B cell (primary cell): ENCODE results near the gene PTCHD4. TPM values are rescaled to one million over a fixed set of nuclear protein-coding genes. Genes with fewer than 3 reads are reported as not detected.

Source experiments
- ATAC-seq: fragments of 200-7000 bp; cut with Tn5 transposase; one replicate; pipeline ENCODE4 v1.10.0; 2021; ENCODE audit warnings: low read depth, mild to moderate bottlenecking, moderate number of reproducible peaks, moderate library complexity
- CTCF ChIA-PET: fragments of 350-600 bp; sonication (Branson Sonifier 250); formaldehyde crosslinking; loops from one replicate; lab custom pipeline; 2021; ENCODE audit warnings: antibody characterized with exemption, inconsistent platforms; lab: Charles Lee
- POLR2A ChIA-PET: fragments of 350-600 bp; sonication (Branson Sonifier 250); formaldehyde crosslinking; loops from one replicate; lab custom pipeline; 2021; ENCODE audit warnings: antibody characterized with exemption; lab: Charles Lee
- DNase-seq: peaks from one replicate; pipeline ENCODE4 v3.0.0; 2013
- H2AFZ ChIP-seq: 2 replicates; pipeline ENCODE4 v1.6.1; 2012; ENCODE audit warnings: mild to moderate bottlenecking, low read depth, low read length; ENCODE audit not compliant: insufficient read depth, poor library complexity, severe bottlenecking
- H3K27ac ChIP-seq, 2 donors: 1 replicate in 1 of 2; 2 replicates in 1 of 2; pipeline ENCODE4 v1.5.1; 2012 to 2013; ENCODE audit warnings: low read length in 2 of 2, mild to moderate bottlenecking in 2 of 2, moderate library complexity in 1 of 2
- H3K27me3 ChIP-seq, 4 experiments: fragments of 200-600 bp in 1 of 4; sonication (generic) in 1 of 4; replicated peaks in 1 of 4; 1 replicate in 2 of 4; 2 replicates in 2 of 4; pipeline versions ENCODE4 v1.6.1 to v1.7.0; 2013 to 2016; ENCODE audit warnings: low read length in 3 of 4, mild to moderate bottlenecking in 2 of 4, mixed read lengths in 1 of 4, moderate library complexity in 1 of 4; ENCODE audit not compliant: insufficient read depth in 4 of 4, control insufficient read depth in 3 of 4; ENCODE audit errors: control extremely low read depth in 1 of 4
- H3K36me3 ChIP-seq, 2 experiments: replicated peaks in 1 of 2; 1 replicate in 1 of 2; 2 replicates in 1 of 2; pipeline versions ENCODE4 v1.6.1 to v1.7.1; 2013; ENCODE audit warnings: low read length in 1 of 2; ENCODE audit not compliant: insufficient read depth in 2 of 2, control insufficient read depth in 1 of 2; ENCODE audit errors: control extremely low read depth in 1 of 2, extremely low read depth in 1 of 2
- H3K4me1 ChIP-seq, 2 donors: fragments of 200-600 bp in 1 of 2; sonication (generic) in 1 of 2; 1 replicate in 1 of 2; 2 replicates in 1 of 2; pipeline versions ENCODE4 v1.5.1 to v1.6.1; 2013 to 2017; ENCODE audit warnings: low read length in 2 of 2; ENCODE audit not compliant: control insufficient read depth in 2 of 2, insufficient read depth in 2 of 2
- H3K4me2 ChIP-seq: replicated peaks from 2 replicates; pipeline ENCODE3; 2012; ENCODE audit warnings: mild to moderate bottlenecking, low read depth, low read length; ENCODE audit not compliant: poor library complexity, severe bottlenecking
- H3K4me3 ChIP-seq, 5 experiments: fragments of 200-600 bp in 1 of 5; sonication (generic) in 1 of 5; 1 replicate in 3 of 5; 2 replicates in 2 of 5; pipeline versions ENCODE4 v1.5.1 to v1.7.0; 2011 to 2016; ENCODE audit warnings: low read length in 4 of 5, mild to moderate bottlenecking in 4 of 5, low read depth in 2 of 5, control low read depth in 1 of 5, moderate library complexity in 1 of 5; ENCODE audit not compliant: insufficient read depth in 1 of 5; ENCODE audit errors: control extremely low read depth in 1 of 5, extremely low read depth in 1 of 5
- H3K79me2 ChIP-seq: fragments of 200-600 bp; sonication (generic); one replicate; pipeline ENCODE4 v1.6.0; 2016; ENCODE audit warnings: low read length; ENCODE audit not compliant: control insufficient read depth, insufficient read depth
- H3K9ac ChIP-seq: fragments of 200-600 bp; sonication (generic); 2 replicates; pipeline ENCODE4 v1.6.1; 2017; ENCODE audit warnings: mild to moderate bottlenecking, low read length, moderate library complexity
- H3K9me3 ChIP-seq, 3 donors: one replicate each; pipeline versions ENCODE4 v1.6.1 to v1.7.1; 2013; ENCODE audit warnings: low read length in 2 of 3; ENCODE audit not compliant: control insufficient read depth in 2 of 3, insufficient read depth in 1 of 3; ENCODE audit errors: control extremely low read depth in 1 of 3
- H4K20me1 ChIP-seq: 2 replicates; pipeline ENCODE4 v1.6.0; 2012; ENCODE audit warnings: mild to moderate bottlenecking, low read length; ENCODE audit not compliant: insufficient read depth, control insufficient read depth, poor library complexity, severe bottlenecking
- H3K27ac Mint-ChIP-seq: one replicate; pipeline ENCODE4 v1.8.0; 2021; ENCODE audit warnings: mixed read lengths
- H3K27me3 Mint-ChIP-seq: one replicate; pipeline ENCODE4 v1.8.0; 2021; ENCODE audit warnings: mixed read lengths
- H3K4me1 Mint-ChIP-seq: one replicate; pipeline ENCODE4 v1.8.0; 2021; ENCODE audit warnings: mixed read lengths
- H3K4me3 Mint-ChIP-seq: one replicate; pipeline ENCODE4 v1.8.0; 2021; ENCODE audit warnings: mixed read lengths
- H3K9me3 Mint-ChIP-seq: one replicate; pipeline ENCODE4 v1.8.0; 2022; ENCODE audit warnings: mixed read lengths; ENCODE audit not compliant: insufficient read depth
- EZH2 ChIP-seq: IDR thresholded peaks from 2 replicates; pipeline ENCODE4 v1.6.1; 2012; ENCODE audit warnings: borderline replicate concordance, low read depth, mild to moderate bottlenecking, moderate library complexity, low read length; ENCODE audit not compliant: insufficient read depth, poor library complexity, severe bottlenecking
- WGBS: methylation state at CpG from one replicate; pipeline ENCODE4 v1.1.5; 2013; ENCODE audit warnings: missing lambda C conversion rate; ENCODE audit not compliant: insufficient coverage; 5-methylcytosine and 5-hydroxymethylcytosine counted together
- intact Hi-C: fragments of 100-400 bp; cut with micrococcal nuclease; formaldehyde crosslinking; loops from one replicate; pipeline ENCODE4 v1.10.0; 2022
- polyA plus RNA-seq: library from polyadenylated mRNA; depleted of rRNA; stranded (reverse); fragments of >200 nt; gene quantifications from 2 replicates; pipeline ENCODE4 v1.2.3, GENCODE V29; 2012
- total RNA-seq, 2 donors: library from RNA; stranded (reverse); fragments of 120-200 nt in 1 of 2; gene quantifications; 1 replicate in 1 of 2; 2 replicates in 1 of 2; pipeline versions ENCODE4 v1.2.3 to v1.2.4, GENCODE V29; 2013 to 2022
- TF ChIP-seq, protein P1 (sequence below): fragments of 200-600 bp; IDR thresholded peaks from one replicate; pipeline ENCODE4 v1.8.0; 2022; ENCODE audit warnings: antibody characterized with exemption, mild to moderate bottlenecking

Gene PTCHD4
- total and polyA plus RNA-seq, 2 donors (not counting 1 experiment from before 2014, with no cell fraction given): not detected

DNA sequence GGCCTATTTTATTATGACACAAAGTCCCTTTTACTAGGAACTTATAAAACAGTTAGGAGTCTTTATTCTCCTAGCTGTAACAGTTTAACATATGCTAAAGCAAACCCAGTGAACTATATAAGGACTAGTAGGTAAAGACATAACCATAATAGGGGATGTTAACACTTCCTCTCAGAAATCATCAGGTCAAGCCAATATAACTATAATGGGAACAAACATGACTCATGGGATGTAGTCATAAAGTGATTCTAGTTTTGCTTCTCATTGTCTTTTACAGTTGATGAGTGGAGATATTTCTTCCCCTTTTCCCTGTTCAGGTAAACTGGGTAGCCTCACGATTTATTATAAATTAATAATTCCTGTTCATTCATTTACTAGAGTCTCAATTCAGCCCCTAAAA, 9.7 kb downstream of the PTCHD4 start:
- H3K27me3 Mint-ChIP-seq: no peaks in the 10 kb centered on the region
- no peak overlapping the region for H3K27ac ChIP-seq
- H3K79me2 ChIP-seq: no peaks in the 10 kb centered on the region
- TF ChIP-seq EZH2: no peak
- TF ChIP-seq, protein P1, sequence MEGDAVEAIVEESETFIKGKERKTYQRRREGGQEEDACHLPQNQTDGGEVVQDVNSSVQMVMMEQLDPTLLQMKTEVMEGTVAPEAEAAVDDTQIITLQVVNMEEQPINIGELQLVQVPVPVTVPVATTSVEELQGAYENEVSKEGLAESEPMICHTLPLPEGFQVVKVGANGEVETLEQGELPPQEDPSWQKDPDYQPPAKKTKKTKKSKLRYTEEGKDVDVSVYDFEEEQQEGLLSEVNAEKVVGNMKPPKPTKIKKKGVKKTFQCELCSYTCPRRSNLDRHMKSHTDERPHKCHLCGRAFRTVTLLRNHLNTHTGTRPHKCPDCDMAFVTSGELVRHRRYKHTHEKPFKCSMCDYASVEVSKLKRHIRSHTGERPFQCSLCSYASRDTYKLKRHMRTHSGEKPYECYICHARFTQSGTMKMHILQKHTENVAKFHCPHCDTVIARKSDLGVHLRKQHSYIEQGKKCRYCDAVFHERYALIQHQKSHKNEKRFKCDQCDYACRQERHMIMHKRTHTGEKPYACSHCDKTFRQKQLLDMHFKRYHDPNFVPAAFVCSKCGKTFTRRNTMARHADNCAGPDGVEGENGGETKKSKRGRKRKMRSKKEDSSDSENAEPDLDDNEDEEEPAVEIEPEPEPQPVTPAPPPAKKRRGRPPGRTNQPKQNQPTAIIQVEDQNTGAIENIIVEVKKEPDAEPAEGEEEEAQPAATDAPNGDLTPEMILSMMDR: no peak
- DNase-seq: no peak
- ChIA-PET POLR2A (no interaction called here), CTCF (no interaction called here)
- no peak overlapping the region for H3K9ac ChIP-seq
- H4K20me1 ChIP-seq: no peaks in the 10 kb centered on the region
- no peak overlapping the region for H2AFZ ChIP-seq
- H3K4me3 ChIP-seq: no peak overlapping the region
- no CpG with 5 or more reads among the region's 1 CpG for WGBS
- no peaks in the 10 kb centered on the region for H3K4me1 ChIP-seq
- intact Hi-C loops: no loop called here
- no peaks in the 10 kb centered on the region for H3K4me1 Mint-ChIP-seq
- no peak for ATAC-seq
- H3K36me3 ChIP-seq: no peaks in the 10 kb centered on the region
- H3K9me3 Mint-ChIP-seq: peaks cover 3% of the 10 kb centered on the region
- no peaks in the 10 kb centered on the region for H3K27me3 ChIP-seq
- no peaks in the 10 kb centered on the region for H3K9me3 ChIP-seq
- H3K4me2 ChIP-seq: no peak overlapping the region
- H3K27ac Mint-ChIP-seq: no peak overlapping the region
- H3K4me3 Mint-ChIP-seq: no peak overlapping the region

DNA sequence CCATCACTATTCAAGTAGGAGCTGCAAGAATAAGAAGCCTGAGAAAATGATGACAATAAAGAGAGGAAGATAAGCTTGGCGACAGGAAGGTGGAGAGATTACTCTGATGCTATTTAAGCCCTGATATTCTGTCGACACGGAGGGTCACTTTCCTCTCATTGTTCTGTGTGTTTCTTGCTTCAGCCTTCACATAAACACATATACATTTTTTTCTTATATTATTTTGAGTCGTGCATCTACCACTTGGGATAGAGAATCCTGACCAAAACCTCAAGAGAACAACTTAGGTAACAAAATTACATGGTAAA, 10.5 kb downstream of the PTCHD4 start:
- 57% methylated on average over 1 of the region's 4 CpGs for WGBS

More for the DNA sequence above, 10.5 kb downstream of the PTCHD4 start:
- ChIA-PET POLR2A (no interaction called here), CTCF (no interaction called here)
- Histone ChIP-seq H4K20me1 (no peaks in the 10 kb centered on the region), H3K4me3 (no peak overlapping the region), H3K9me3 (no peaks in the 10 kb centered on the region), H3K4me1 (no peaks in the 10 kb centered on the region), H3K27ac (no peak overlapping the region), H3K79me2 (no peaks in the 10 kb centered on the region), H2AFZ (no peak overlapping the region), H3K27me3 (no peaks in the 10 kb centered on the region), H3K4me2 (no peak overlapping the region), H3K9ac (no peak overlapping the region), H3K36me3 (no peaks in the 10 kb centered on the region)
- H3K27me3 Mint-ChIP-seq: no peaks in the 10 kb centered on the region
- no peak overlapping the region for H3K27ac Mint-ChIP-seq
- H3K9me3 Mint-ChIP-seq: no peaks in the 10 kb centered on the region
- ATAC-seq (no peak), DNase-seq (no peak)
- H3K4me3 Mint-ChIP-seq: no peak overlapping the region
- intact Hi-C loops: no loop called here
- TF ChIP-seq, protein P1: no peak
- H3K4me1 Mint-ChIP-seq: no peaks in the 10 kb centered on the region
